Right ventricle myocardium superior (tissue), 1 donor: ENCODE measurements around the gene ATAD1. TPM values are rescaled to one million over a fixed set of nuclear protein-coding genes. Genes with fewer than 3 reads are reported as not detected.
"Not testable (repeated sequence)": the region's sequence is repeated elsewhere in the genome, so short reads cannot be mapped to it uniquely, and the experiment has no call there.

Experiments
- ATAC-seq: fragments of 200-7000 bp; cut with Tn5 transposase; one replicate; pipeline ENCODE4 v1.9.1; 2020; ENCODE audit warnings: mild to moderate bottlenecking; ENCODE audit not compliant: poor library complexity
- DNase-seq: peaks from one replicate; pipeline ENCODE4 v3.0.0-alpha.2; 2020
- intact Hi-C: fragments of 100-400 bp; cut with DNase I; formaldehyde crosslinking; loops from one replicate; pipeline ENCODE4 v1.11.2; 2022
- total RNA-seq: library from RNA; stranded (reverse); fragmentation: NEBNext Ultra II Directional; extraction: Animal tissue kit (Norgen Biotek cat#: 25700); gene quantifications from one replicate; pipeline ENCODE4 v1.2.1, GENCODE V29; 2021
- donor health status: DM: no; HTN: yes; CAD: no; lungs with severe emphysema.

Gene ATAD1
- total RNA-seq, 1 donor from 2014 or later: 96.7 TPM

DNA sequence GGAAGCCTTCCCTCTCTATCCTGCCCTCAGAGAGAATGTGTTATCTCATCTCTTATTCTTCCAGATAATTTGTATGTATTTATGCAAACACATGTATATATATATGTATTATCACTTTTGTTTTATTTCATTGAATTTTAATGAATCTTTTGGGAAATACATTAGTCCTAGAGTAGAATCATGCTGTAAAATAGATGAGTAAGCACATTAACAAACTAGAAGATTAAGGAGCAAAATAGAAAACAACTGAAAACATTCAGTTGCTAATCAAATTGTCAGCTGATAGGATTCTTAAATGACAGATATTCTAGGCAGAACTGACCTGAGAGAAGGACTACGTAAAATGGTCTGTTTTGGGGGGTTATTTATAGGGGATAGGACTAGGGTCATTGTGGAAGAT is 34.1 kb upstream of the ATAD1 start:
- ATAC-seq: no peak
- intact Hi-C loops: no loop called here

DNA sequence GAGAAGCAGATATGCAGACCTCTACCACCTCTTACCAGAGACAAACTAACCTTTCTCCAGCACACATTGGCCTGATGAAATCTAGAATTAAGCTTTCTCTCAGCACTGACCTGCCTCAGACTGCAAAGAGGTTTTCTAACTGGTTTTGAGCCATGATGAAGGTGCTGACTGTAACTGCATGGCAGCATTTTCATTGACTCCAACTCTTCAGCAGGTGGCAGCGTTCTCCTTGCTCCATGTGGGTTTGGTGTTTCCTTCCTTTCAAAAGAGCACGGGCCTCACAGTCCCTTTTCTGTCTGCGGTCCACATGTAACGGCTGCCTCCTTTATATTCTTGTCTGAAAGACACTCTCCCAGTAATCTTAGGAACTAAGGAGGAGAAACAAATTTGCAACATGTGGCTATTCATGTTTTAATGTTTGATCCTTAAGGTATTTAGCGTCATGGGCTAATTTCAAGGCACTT is 32.7 kb upstream of the ATAD1 start:
- DNase-seq: peak; percentile 50
- peak; percentile 98 for ATAC-seq

More for the DNA sequence above, 34.1 kb upstream of the ATAD1 start:
- DNase-seq: no peak

DNA sequence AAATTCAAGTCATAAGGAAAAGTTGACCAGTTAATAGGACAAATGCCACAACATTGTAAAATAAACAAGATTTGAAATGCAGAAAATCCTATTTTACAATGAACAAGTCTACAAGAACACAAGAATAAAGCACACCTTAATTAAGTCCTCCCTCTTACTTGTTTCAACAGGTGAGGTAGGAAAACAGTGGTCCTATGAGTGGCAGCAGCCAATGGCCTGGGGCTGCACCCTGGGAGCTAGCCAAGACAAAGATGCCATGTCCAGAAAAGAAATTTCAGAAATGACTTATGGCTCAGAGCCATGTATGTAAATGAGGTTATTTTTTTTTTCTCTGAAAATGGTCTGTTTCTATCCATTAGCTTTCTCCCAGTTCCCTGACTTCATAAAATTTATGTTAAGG is 31.0 kb upstream of the ATAD1 start:
- DNase-seq (no peak), ATAC-seq (no peak)
- intact Hi-C loops: loop anchor here (5.0 kb wide), 1 partner anchor 263 kb away; no protein-coding TSS in a partner anchor

More for the DNA sequence above, 32.7 kb upstream of the ATAD1 start:
- intact Hi-C loops: no loop called here

DNA sequence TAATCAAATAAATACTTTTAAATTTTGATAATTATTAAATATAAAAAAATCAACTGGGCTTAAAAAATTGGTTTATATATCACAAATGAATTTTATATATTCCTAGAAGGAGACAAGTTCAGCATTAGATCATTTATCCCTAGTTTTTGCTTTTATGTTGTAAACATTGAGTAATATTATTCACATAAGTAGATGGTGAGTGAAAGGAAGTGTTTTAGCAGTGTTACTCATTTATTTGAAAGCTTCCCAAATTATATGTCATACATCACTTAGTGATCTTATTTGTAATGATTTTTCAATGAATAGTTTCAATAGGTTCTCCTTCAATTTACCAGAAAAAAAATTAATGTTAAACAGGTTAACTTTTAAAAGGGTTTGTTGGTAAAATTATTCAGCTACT is 29.5 kb upstream of the ATAD1 start:
- intact Hi-C loops: loop anchor here (5.0 kb wide), 1 partner anchor 265 kb away; no protein-coding TSS in a partner anchor
- ATAC-seq: no peak

DNA sequence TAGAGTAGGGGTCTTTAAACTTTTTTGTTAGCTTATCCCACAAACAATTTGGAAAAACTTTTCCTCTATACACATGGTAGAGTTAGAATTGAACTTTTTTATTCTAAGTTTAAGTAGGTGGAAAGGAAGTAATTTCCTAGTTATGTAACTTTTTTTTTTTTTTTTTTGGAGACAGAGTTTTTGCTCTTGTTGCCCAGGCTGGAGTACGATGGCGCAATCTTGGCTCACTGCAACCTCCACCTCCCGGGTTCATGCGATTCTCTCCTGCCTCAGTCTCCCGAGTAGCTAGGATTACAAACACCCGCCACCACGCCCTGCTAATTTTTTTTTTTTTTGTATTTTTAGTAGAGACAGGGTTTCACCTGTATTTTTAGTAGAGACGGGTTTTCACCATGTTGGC is 28.7 kb upstream of the ATAD1 start:
- intact Hi-C loops: loop anchor here (5.0 kb wide), 1 partner anchor 266 kb away; no protein-coding TSS in a partner anchor
- ATAC-seq, DNase-seq: not testable (repeated sequence)

More for the DNA sequence above, 29.5 kb upstream of the ATAD1 start:
- no peak for DNase-seq

DNA sequence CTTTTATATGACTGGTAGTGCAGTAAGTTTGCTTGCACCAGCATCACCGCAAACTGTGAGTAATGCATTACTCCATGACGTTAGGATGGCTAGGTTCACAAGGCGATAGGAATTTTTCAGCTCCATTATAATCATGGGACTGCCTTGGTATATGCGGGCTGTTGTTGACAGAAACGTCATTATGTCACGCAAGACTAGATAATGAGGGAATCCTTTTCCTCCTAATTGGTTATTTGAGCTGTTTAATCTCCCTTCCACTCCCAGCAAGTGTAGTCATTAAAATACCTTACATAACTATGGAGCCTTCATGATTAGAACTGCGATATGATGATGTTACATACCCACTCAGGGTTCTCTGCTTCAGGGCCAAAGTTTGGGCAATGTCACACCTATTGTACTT is 28.0 kb upstream of the ATAD1 start:
- intact Hi-C loops: loop anchor here (5.0 kb wide), 1 partner anchor 266 kb away; no protein-coding TSS in a partner anchor
- DNase-seq (no peak), ATAC-seq (peak; percentile 41)

DNA sequence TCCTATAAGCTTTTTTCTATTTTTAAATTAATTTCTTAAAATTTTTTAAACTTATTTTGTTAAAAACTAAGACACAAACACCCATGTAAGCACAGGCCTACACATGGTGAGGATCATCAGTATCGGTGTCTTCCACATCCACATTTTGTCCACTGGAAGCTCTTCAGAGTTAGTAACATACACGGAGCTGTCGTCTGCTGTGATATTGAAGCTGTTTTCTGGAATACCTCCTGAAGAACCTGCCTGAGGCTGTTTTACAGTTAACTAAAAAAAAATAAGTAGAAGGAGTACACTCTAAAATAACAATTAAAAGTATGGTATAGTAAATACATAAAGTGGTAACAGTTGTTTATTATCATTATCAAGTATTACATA is 27.6 kb upstream of the ATAD1 start:
- DNase-seq: no peak
- ATAC-seq: no peak
- intact Hi-C loops: loop anchor here (5.0 kb wide), 1 partner anchor 267 kb away; no protein-coding TSS in a partner anchor

DNA sequence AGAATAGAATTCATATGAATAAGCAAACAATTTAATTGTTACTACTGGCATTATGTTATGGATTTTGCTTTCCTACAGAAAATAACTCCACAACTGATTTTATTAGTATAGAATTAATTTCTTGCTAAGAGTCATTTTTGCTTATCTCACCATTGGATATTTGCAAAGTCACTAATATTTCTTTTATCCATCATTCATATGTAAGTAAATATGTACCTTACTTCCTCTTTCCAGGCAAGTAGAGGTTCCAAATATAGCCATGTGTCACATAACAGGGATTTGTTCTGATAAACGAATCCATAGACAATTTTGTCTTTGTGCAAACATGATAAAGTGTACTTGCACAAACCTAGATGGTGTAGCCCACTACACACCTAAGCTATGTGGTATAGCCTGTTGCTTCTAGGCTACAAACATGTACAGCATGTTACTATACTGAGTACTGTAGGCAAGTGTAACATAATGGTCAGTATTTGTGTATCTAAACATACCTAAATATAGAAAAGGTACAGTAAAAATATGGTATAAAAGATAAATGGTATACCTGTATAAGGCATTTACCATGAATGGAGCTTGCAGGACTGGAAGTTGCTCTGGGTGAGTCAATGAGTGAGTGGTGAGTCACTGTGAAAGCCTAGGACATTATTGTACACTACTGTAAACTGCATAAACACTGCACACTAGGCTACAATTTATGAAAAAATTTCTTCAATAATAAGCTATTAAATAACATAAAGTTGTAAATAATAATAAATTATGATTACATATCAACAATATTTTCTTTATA is 27.0 kb upstream of the ATAD1 start:
- no peak for DNase-seq
- no peak for ATAC-seq
- intact Hi-C loops: loop anchor here (5.0 kb wide), 1 partner anchor 267 kb away; no protein-coding TSS in a partner anchor

DNA sequence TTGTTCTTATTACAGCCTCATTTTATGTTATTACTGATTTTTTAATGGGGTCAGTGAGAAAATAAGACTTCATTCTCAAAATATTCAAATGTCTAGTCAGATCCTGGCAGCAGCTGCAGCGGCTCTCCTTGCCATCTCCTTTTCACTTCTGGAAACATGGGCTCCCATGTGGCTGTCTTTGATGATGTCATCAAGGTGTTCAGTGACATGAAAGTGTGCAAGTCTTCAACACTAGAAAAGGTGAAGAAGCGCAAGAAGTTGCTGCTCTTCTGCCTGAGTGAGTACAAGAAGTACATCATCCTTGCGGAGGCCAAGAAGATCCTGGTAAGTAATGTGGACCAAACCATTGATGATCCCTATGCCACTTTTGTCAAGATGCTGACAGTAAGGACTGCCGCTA is 25.7 kb upstream of the ATAD1 start:
- ATAC-seq (no peak), DNase-seq (no peak)
- intact Hi-C loops: no loop called here

DNA sequence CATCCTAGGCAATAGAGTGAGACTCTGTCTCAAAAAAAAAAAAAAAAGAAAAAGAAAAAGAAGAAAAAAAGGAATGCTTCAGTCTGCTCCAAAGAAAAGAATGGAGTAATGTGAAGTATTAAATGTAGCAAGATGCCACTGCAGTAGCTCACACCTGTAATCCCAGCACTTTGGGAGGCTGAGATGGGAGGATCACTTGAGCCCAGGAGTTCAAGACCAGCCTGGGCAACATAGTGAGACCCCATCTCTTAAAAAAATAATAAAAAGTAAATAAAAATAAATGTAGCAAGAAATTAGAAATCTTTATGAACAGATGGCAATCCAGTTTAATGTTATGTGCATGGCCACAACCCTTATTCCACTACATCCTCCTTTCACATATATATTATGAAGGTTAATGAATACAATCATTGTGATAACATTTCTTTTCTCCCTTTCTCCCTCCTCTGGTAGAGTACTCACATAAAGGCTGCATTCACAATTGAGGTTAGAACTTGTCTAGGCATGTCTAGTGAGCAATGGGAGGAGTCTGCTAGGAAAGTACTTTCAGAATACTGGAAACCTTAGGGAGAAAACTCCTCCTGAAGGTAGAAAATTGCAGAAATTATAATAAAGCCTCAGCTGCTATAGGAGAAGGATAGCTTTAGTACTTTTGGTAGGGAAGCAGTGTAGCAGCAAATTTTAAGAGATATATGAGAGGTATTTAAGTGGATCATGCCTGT is 24.9 kb upstream of the ATAD1 start:
- ATAC-seq: no peak
- DNase-seq: no peak
- intact Hi-C loops: no loop called here

DNA sequence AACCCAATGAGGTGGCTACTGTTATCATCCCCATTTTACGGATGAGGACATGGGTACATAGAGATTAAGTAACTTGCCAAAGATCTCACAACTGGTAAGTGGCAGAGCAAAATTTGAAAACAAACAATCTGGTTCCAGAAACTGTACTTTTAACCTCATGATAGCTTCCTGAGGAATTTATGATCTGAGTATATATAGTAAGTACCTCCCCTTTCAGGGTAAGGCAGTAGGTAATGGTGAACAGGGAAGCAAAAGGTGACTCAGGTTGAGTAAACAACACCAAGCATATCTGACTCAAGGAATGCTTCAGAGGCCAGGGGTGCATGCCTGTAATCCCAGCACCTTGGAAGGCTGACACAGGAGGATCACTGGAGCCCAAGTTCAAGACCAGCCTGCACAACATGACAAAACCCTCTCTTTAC is 24.2 kb upstream of the ATAD1 start:
- no peak for DNase-seq
- intact Hi-C loops: no loop called here
- peak; percentile 56 for ATAC-seq

DNA sequence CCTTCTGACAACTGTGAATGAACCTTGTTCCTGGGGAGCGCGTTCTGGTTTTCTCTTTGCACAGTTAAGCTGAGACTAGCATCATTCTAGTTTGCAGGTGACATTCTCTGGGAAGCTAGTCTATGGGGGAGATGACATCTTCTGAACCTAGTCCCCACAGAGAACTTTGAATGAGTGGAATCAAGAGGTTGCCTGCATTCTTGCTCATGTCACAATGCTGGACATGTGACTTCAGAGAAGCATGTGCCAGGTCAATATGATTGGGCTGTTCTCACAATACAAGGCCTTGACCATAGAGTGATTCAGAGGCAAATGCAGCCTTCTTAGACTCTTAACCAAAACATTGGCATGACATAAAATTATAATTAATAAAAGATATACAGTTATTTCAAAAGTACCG is 23.2 kb upstream of the ATAD1 start:
- intact Hi-C loops: no loop called here
- ATAC-seq: no peak

DNA sequence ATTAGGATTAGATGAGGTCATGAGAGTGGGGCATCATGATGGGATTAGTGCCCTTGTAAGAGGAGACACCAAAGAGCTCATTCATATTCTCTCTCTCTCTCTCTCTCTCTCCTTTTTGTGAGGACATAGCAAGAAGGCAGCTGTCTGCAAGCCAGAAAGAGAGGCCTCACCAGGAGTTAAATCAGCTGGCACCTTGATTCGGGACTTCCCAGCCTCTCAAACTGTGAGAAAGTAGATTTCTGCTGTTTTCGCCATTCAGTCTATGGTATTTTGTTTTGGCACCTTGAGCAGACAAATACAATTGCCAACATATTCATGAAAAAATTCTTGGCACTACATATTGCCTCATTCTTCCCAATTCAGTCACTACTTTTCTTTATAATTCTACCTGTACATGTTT is 20.6 kb upstream of the ATAD1 start:
- intact Hi-C loops: no loop called here
- no peak for DNase-seq
- no peak for ATAC-seq

More for the DNA sequence above, 23.2 kb upstream of the ATAD1 start:
- no peak for DNase-seq

DNA sequence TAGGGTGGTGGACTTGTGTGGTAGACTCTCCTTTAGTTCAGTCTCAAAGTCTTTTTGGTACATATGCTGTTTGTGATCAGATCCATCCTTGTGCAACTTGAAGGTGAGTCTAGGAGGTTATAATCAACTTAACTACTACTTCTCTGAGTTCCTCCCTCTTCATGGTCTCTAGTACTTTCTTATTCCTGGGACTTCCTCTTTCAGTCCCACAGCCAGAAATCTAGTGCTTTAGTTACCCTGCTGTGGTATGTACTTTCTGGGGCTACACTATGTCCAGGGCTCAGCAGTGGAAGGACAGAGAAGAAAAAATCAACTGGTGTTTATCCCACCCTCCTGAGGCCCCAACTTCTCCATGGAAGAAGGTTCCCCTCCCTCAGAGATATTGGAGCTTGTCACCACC is 19.4 kb upstream of the ATAD1 start:
- intact Hi-C loops: no loop called here
- no peak for DNase-seq

DNA sequence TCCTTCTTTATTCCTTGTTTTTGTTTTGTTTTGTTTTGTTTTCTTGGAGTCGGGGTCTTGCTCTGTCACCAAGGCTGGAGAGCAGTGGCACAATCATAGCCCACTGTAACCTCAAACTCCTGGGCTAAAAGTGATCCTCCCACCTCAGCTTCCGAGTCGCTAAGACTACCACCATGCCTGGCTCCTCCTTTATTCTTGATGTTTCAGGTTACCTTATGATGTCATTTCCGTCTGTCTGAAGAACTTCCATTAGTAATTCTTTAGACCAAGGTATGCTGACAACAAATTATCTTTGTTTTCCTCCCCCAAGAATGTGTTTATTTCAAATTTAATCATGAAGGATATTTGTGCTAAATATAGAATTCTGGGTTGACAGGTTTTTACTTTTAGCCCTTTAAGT is 18.1 kb upstream of the ATAD1 start:
- ATAC-seq (no peak), DNase-seq (no peak)
- intact Hi-C loops: no loop called here

More for the DNA sequence above, 19.4 kb upstream of the ATAD1 start:
- ATAC-seq: no peak

DNA sequence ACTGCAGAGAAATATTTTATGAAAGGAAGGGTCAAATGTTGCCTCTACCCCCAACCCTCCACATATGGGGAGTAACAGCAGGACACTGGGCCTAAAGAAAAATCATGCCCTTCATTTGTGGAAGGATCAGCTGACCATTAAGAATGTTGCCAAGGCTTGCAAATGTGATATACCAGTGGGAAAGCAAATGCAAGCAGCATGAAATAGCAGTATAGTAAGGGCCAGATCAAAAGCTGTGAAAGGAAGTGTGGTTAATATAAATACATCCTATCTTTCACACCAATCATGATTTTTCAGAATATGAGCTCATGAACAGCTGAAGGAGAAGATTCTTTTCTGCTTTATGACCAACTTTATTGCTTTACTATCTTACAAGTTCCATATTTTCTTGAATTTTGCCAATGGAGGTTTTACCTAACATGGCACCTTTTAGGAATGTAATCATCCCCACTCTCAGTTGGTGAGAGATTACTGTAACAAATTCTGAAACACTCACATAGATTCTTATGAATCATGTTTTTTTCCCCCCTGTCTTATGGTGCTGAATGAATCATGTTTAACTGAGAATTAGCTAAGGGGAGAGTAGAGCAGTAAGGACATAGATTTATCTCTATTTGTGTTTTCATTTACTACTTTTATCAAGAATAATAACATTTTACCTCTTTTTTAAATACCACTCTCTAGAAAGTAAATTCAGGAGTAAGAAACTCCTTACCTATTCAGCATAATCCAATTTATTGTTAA is 12.1 kb upstream of the ATAD1 start:
- intact Hi-C loops: no loop called here
- DNase-seq: no peak

DNA sequence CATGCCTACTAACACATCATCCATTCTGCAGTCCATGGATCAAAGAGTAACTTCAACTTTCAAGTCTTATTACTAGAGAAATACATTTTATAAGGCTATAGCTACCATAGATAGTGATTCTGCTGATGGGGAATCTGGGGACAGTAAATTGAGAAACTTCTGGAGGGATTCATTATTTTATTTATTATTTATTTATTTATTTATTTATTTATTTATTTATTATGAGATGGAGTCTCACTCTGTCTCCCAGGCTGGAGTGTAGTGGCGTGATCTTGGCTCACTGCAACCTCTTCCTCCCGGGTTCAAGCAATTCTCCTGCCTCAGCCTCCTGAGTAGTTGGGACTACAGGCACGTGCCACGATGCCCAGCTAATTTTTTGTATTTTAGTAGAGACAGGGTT is 11.0 kb upstream of the ATAD1 start:
- intact Hi-C loops, ATAC-seq, DNase-seq: not testable (repeated sequence)

More for the DNA sequence above, 12.1 kb upstream of the ATAD1 start:
- no peak for ATAC-seq

DNA sequence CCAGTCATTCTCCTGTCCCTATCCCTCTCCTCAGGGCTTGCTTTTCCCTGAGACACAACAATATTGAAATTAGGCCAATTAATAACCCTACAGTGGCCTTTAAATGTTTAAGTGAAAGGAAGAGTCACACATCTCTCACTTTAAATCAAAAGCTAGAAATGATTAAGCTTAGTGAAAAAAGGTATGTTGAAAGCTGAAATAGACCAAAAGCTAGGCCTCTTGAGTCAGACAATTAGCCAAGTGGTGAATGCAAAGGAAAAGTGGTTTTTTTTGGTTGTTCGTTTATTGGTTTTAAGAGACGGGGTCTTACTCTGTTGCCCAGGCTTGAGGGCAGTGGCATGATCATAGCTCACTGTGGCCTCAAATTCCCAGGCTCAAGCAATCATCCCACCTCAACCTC is 9.7 kb upstream of the ATAD1 start:
- intact Hi-C loops: no loop called here
- no peak for ATAC-seq
- DNase-seq: no peak

DNA sequence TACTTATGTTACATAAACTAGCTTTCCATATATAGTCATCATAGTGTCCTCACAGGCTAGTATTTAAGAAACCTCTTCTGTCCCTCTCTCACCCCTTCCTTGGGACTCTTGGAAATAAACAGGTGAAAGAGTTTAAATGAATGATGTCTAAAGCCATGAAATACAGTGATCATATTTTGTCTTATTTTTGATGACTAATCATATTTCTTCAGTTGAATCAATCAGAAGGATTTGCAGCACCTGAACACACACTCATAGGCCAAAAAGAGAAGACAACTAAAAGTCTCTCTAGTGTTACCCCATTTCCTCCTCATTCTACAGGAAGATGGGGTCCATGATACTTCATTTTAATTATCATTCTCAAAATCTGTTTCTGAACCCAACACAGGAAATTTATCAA is 8.6 kb upstream of the ATAD1 start:
- ATAC-seq: no peak
- intact Hi-C loops: no loop called here
- no peak for DNase-seq
